Renal pelvis (tissue), 4 donors: ENCODE results near the gene DYNLT2. TPM values are rescaled to one million over a fixed set of nuclear protein-coding genes. Genes with fewer than 3 reads are reported as not detected.
"Not testable (repeated sequence)": the region's sequence is repeated elsewhere in the genome, so short reads cannot be mapped to it uniquely, and the experiment has no call there.

Source experiments
- DNase-seq: peaks from one replicate; pipeline ENCODE4 v3.0.0-alpha.2; 2013
- polyA plus RNA-seq, 3 donors: library from polyadenylated mRNA; unstranded; fragments of 120-200 nt; gene quantifications; one replicate each; pipeline ENCODE4 v1.2.1, GENCODE V29; 2013; ENCODE audit not compliant: insufficient read length in 3 of 3

Gene DYNLT2
- polyA plus RNA-seq, 3 donors = 6.7 to 9.7 (median 9.7) TPM

- DNase-seq = no peak
Measured at GRCh38 chr6:169702840-169703246, 48.5 kb downstream of the DYNLT2 start.

GRCh38 chr6:169701954-169702839 lies 49.2 kb downstream of the DYNLT2 start, which contains the start of the genes C6orf120 and WDR27:
TSS of gene C6orf120 (plus strand) at chr6:169702126. CDS start at chr6:169702460, 334 bp downstream.
TSS of gene WDR27 (minus strand) at chr6:169702029. CDS start at chr6:169689005, 13,024 bp downstream.
- peak; percentile 95 for DNase-seq

- DNase-seq = peak; percentile 8
Measured at GRCh38 chr6:169701311-169701953, 49.9 kb downstream of the DYNLT2 start.

GRCh38 chr6:169700296-169700695 lies 51.1 kb downstream of the DYNLT2 start:
- DNase-seq = peak; percentile 28

GRCh38 chr6:169697115-169697514 lies 54.3 kb downstream of the DYNLT2 start:
- DNase-seq = not testable (repeated sequence)

GRCh38 chr6:169695131-169695530 lies 56.2 kb downstream of the DYNLT2 start:
- DNase-seq = no peak

- DNase-seq = no peak
Measured at GRCh38 chr6:169692516-169692915, 58.9 kb downstream of the DYNLT2 start.

GRCh38 chr6:169691260-169691659 lies 60.1 kb downstream of the DYNLT2 start:
- no peak for DNase-seq

Other genes with a start within 250 kb of the DYNLT2 start
- gene WDR27, start 49.5 kb downstream of the DYNLT2 start, polyA plus RNA-seq = 100 to 1,000 TPM in 2 of 3 donors, 10 to 100 TPM in 1; 41.7 to 109 (median 100) TPM
- 10 to 100 TPM; 37.3 to 42.8 (median 41.2) TPM for gene C6orf120, start 49.4 kb downstream of the DYNLT2 start, polyA plus RNA-seq
- gene PHF10, start 27.1 kb downstream of the DYNLT2 start, polyA plus RNA-seq = 100 to 1,000 TPM in 2 of 3 donors, 10 to 100 TPM in 1; 97.9 to 113 (median 110) TPM
- 10 to 100 TPM; 33.9 to 54.7 (median 52.4) TPM for gene ERMARD, start 50 bp upstream of the DYNLT2 start, polyA plus RNA-seq